Neural progenitor cell (in vitro differentiated cells): ENCODE results near the gene S100A16. TPM values are rescaled to one million over a fixed set of nuclear protein-coding genes. Genes with fewer than 3 reads are reported as not detected.
"Not testable (repeated sequence)": the region's sequence is repeated elsewhere in the genome, so short reads cannot be mapped to it uniquely, and the experiment has no call there.

Experiments used
- DNase-seq: peaks from one replicate; pipeline ENCODE4 v3.0.0-alpha.2; 2016; ENCODE audit warnings: low spot score
- H2AFZ ChIP-seq: fragments of 200-600 bp; sonication (generic); replicated peaks from 2 replicates; pipeline ENCODE4 v1.6.1; 2016; ENCODE audit warnings: antibody characterized with exemption
- H3F3A ChIP-seq: fragments of 200-600 bp; sonication (generic); 2 replicates; pipeline ENCODE4 v1.6.1; 2016; ENCODE audit warnings: antibody characterized with exemption, low read depth
- H3K27ac ChIP-seq: fragments of 200-600 bp; sonication (generic); 2 replicates; pipeline ENCODE4 v1.5.1; 2016; ENCODE audit warnings: mild to moderate bottlenecking
- H3K27me3 ChIP-seq: fragments of 200-600 bp; sonication (generic); 2 replicates; pipeline ENCODE4 v1.6.1; 2016; ENCODE audit warnings: mild to moderate bottlenecking, moderate library complexity
- H3K36me3 ChIP-seq: fragments of 200-600 bp; sonication (generic); 2 replicates; pipeline ENCODE4 v1.5.1; 2016
- H3K4me1 ChIP-seq: fragments of 200-600 bp; sonication (generic); 2 replicates; pipeline ENCODE4 v1.6.1; 2016; ENCODE audit warnings: mixed run types
- H3K4me2 ChIP-seq: fragments of 200-600 bp; sonication (generic); 2 replicates; pipeline ENCODE4 v1.6.1; 2016
- H3K4me3 ChIP-seq: fragments of 200-600 bp; sonication (generic); 2 replicates; pipeline ENCODE4 v1.5.1; 2016
- H3K79me2 ChIP-seq: fragments of 200-600 bp; sonication (generic); 2 replicates; pipeline ENCODE4 v1.6.1; 2016; ENCODE audit warnings: low read depth
- H3K9ac ChIP-seq: fragments of 200-600 bp; sonication (generic); 2 replicates; pipeline ENCODE4 v1.6.1; 2016
- H3K9me3 ChIP-seq: fragments of 200-600 bp; sonication (generic); 2 replicates; pipeline ENCODE4 v1.5.1; 2016; ENCODE audit warnings: low read depth
- H4K20me1 ChIP-seq: fragments of 200-600 bp; sonication (generic); 2 replicates; pipeline ENCODE4 v1.6.1; 2016; ENCODE audit warnings: low read depth
- H3K27ac Mint-ChIP-seq: 3 replicates; pipeline ENCODE4 v1.8.0; 2021; ENCODE audit warnings: mixed read lengths
- H3K27me3 Mint-ChIP-seq: 2 replicates; pipeline ENCODE4 v1.8.0; 2022; ENCODE audit warnings: low read depth, mild to moderate bottlenecking, inconsistent platforms, moderate library complexity, mixed read lengths; ENCODE audit not compliant: insufficient read depth
- H3K36me3 Mint-ChIP-seq: 3 replicates; pipeline ENCODE4 v1.8.0; 2021; ENCODE audit warnings: mixed read lengths
- H3K4me1 Mint-ChIP-seq: 3 replicates; pipeline ENCODE4 v1.8.0; 2021; ENCODE audit warnings: mixed read lengths
- H3K4me3 Mint-ChIP-seq: 3 replicates; pipeline ENCODE4 v1.8.0; 2021; ENCODE audit warnings: mild to moderate bottlenecking, moderate library complexity, mixed read lengths
- H3K9me3 Mint-ChIP-seq: 3 replicates; pipeline ENCODE4 v1.8.0; 2020; ENCODE audit warnings: mixed read lengths
- EZH2 ChIP-seq: fragments of 200-600 bp; sonication (generic); IDR thresholded peaks from 2 replicates; pipeline ENCODE4 v1.6.1; 2017; ENCODE audit warnings: antibody characterized with exemption, mild to moderate bottlenecking, moderate library complexity
- EZH2phosphoT487 ChIP-seq: fragments of 200-600 bp; sonication (generic); IDR thresholded peaks from 2 replicates; pipeline ENCODE4 v1.6.1; 2017; ENCODE audit warnings: antibody characterized with exemption
- total RNA-seq: library from RNA; depleted of rRNA; stranded (reverse); fragments of >200 nt; gene quantifications from 2 replicates; pipeline ENCODE4 v1.2.3, GENCODE V29; 2015; ENCODE audit warnings: low replicate concordance
- TF ChIP-seq, protein P1 (sequence below): fragments of 200-600 bp; sonication (generic); IDR thresholded peaks from 2 replicates; pipeline ENCODE4 v1.5.1; 2017; ENCODE audit warnings: antibody characterized with exemption, mild to moderate bottlenecking

S100A16 gene
- total RNA-seq, 1 donor from 2014 or later: 13.1 TPM

DNA sequence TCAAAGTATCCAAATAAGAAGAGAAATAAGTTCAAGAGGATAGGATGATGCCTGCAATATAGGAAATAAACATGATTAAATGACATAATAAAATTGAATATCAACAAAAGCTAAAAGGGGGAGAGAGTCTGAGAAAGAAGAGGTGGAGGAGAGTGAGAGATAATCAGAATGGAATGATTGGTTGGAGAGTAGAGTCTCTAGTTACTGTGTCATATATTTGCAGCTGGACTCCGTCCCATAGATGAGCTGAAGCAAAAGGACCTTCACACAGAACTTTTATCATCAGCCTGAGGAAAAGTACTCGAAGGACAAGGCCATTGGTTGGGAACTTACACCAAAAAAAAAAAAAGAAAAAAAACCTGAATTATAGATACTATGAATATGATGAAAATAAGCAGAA, 24.5 kb downstream of the S100A16 start:
- Histone ChIP-seq H3K4me1 (peaks cover 28% of the 10 kb centered on the region), H4K20me1 (no peaks in the 10 kb centered on the region), H3K9ac (no peak overlapping the region), H3K4me3 (no peak overlapping the region), H3K79me2 (no peaks in the 10 kb centered on the region), H3K36me3 (no peaks in the 10 kb centered on the region), H3F3A (peaks cover 16% of the 10 kb centered on the region), H3K9me3 (no peaks in the 10 kb centered on the region), H3K4me2 (no peak overlapping the region), H2AFZ (no peak overlapping the region), H3K27ac (no peak overlapping the region), H3K27me3 (no peaks in the 10 kb centered on the region)
- peaks cover 25% of the 10 kb centered on the region for H3K4me1 Mint-ChIP-seq
- H3K27me3 Mint-ChIP-seq: no peaks in the 10 kb centered on the region
- H3K27ac Mint-ChIP-seq: no peak overlapping the region
- H3K36me3 Mint-ChIP-seq: no peaks in the 10 kb centered on the region
- no peaks in the 10 kb centered on the region for H3K9me3 Mint-ChIP-seq
- TF ChIP-seq EZH2phosphoT487 (no peak), EZH2 (no peak)
- TF ChIP-seq, protein P1, sequence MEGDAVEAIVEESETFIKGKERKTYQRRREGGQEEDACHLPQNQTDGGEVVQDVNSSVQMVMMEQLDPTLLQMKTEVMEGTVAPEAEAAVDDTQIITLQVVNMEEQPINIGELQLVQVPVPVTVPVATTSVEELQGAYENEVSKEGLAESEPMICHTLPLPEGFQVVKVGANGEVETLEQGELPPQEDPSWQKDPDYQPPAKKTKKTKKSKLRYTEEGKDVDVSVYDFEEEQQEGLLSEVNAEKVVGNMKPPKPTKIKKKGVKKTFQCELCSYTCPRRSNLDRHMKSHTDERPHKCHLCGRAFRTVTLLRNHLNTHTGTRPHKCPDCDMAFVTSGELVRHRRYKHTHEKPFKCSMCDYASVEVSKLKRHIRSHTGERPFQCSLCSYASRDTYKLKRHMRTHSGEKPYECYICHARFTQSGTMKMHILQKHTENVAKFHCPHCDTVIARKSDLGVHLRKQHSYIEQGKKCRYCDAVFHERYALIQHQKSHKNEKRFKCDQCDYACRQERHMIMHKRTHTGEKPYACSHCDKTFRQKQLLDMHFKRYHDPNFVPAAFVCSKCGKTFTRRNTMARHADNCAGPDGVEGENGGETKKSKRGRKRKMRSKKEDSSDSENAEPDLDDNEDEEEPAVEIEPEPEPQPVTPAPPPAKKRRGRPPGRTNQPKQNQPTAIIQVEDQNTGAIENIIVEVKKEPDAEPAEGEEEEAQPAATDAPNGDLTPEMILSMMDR: no peak
- no peak for DNase-seq
- H3K4me3 Mint-ChIP-seq: no peak overlapping the region

DNA sequence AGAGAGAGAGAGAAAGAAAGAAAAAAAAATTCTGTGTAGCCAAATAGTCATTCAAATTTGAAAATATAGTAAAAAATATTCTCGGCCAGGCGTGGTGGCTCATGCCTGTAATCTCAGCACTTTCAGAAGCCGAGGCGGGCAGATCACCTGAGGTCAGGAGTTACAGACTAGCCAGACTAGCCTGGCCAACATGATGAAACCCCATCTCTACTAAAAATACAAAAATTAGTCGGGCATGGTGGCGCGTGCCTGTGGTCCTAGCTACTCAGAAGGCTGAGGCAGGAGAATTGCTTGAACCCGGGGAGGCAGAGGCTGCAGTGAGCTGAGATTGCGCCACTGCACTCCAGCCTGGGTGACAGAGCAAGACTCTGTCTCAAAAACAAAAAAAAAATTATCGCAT, 24.9 kb downstream of the S100A16 start:
- not testable (repeated sequence) for H3K4me3 ChIP-seq, H3K4me3 Mint-ChIP-seq, H3K27ac Mint-ChIP-seq, H3K36me3 ChIP-seq, H4K20me1 ChIP-seq, H3K9me3 Mint-ChIP-seq, DNase-seq, H3K9me3 ChIP-seq, H3K27me3 Mint-ChIP-seq, H3K27ac ChIP-seq, H3K79me2 ChIP-seq, H3K36me3 Mint-ChIP-seq, H2AFZ ChIP-seq, H3K27me3 ChIP-seq, H3K9ac ChIP-seq, H3K4me2 ChIP-seq
- peaks cover 25% of the 10 kb centered on the region for H3K4me1 Mint-ChIP-seq
- Histone ChIP-seq H3F3A (peaks cover 15% of the 10 kb centered on the region), H3K4me1 (peaks cover 27% of the 10 kb centered on the region)

DNA sequence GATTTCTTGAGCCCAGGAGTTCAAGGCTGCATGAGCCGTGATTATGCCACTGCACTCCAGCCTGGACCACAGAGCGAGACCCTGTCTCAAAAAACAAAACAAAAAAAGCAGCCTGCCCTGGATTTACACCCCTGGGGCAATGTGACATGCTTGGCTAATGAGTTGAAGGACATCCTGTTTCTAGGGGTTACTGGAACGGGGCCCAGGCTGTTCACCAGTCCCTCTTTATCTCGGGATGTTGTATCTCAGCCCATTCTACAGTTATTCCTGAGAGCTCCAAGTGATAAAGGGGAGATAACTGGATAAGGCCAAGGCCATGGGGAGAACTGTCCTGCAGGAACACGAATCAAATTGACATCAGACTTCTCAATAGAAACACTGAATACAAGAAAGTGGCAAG, 25.6 kb downstream of the S100A16 start:
- no peak overlapping the region for H3K27ac ChIP-seq
- H3K27ac Mint-ChIP-seq: no peak overlapping the region
- no peak for DNase-seq

DNA sequence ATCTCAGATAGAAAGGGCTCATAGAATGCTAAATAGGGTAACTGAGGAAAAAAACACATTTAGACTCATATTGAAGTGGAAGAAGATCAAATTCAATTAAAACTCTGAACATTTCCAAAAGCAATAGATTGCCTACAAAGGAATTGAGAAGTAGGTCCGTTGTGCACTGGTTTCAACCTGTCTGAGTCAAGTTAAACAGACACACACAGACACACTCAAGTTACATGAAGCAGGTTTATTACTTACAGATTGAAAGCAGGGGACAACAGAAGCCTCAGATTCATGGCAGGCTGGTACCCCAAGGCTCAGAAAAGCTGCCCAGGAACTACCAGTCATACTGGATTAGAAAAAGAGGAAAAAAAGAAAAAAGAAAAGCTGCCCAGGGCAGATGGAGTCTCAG, 26.6 kb downstream of the S100A16 start:
- Histone ChIP-seq H3K4me1 (peaks cover 19% of the 10 kb centered on the region), H3K27ac (no peak overlapping the region), H3K4me3 (no peak overlapping the region), H3K79me2 (no peaks in the 10 kb centered on the region), H3K9ac (no peak overlapping the region), H3K36me3 (no peaks in the 10 kb centered on the region), H3K27me3 (no peaks in the 10 kb centered on the region), H3K4me2 (no peak overlapping the region), H3F3A (peaks cover 7% of the 10 kb centered on the region), H3K9me3 (no peaks in the 10 kb centered on the region), H4K20me1 (no peaks in the 10 kb centered on the region), H2AFZ (peak overlapping the region; percentile 42)
- Mint-ChIP-seq H3K4me1 (peaks cover 18% of the 10 kb centered on the region), H3K27me3 (no peaks in the 10 kb centered on the region), H3K9me3 (peaks cover under 1% of the 10 kb centered on the region), H3K27ac (no peak overlapping the region), H3K36me3 (no peaks in the 10 kb centered on the region), H3K4me3 (no peak overlapping the region)
- DNase-seq: no peak
- TF ChIP-seq EZH2 (no peak), EZH2phosphoT487 (no peak)
- TF ChIP-seq, protein P1: no peak

More for the DNA sequence above, 25.6 kb downstream of the S100A16 start:
- H3K4me2 ChIP-seq: no peak overlapping the region
- no peaks in the 10 kb centered on the region for H4K20me1 ChIP-seq
- H3K4me1 ChIP-seq: peaks cover 20% of the 10 kb centered on the region
- H3K4me3 ChIP-seq: no peak overlapping the region
- no peaks in the 10 kb centered on the region for H3K27me3 Mint-ChIP-seq
- no peak for TF ChIP-seq EZH2phosphoT487
- TF ChIP-seq EZH2: no peak
- TF ChIP-seq, protein P1: no peak
- H3K79me2 ChIP-seq: no peaks in the 10 kb centered on the region
- H3K36me3 Mint-ChIP-seq: no peaks in the 10 kb centered on the region
- peaks cover 18% of the 10 kb centered on the region for H3K4me1 Mint-ChIP-seq
- H3K9me3 ChIP-seq: no peaks in the 10 kb centered on the region
- no peak overlapping the region for H2AFZ ChIP-seq
- H3K9me3 Mint-ChIP-seq: no peaks in the 10 kb centered on the region
- H3K9ac ChIP-seq: no peak overlapping the region
- no peaks in the 10 kb centered on the region for H3K27me3 ChIP-seq
- peaks cover 8% of the 10 kb centered on the region for H3F3A ChIP-seq
- no peaks in the 10 kb centered on the region for H3K36me3 ChIP-seq
- H3K4me3 Mint-ChIP-seq: no peak overlapping the region
